HEK293T (cell line): ENCODE data around the gene GPR62.

ENCODE experiments used
- CTBP1 ChIP-seq: fragments of 450-650 bp; IDR thresholded peaks from 2 replicates; pipeline ENCODE4 v1.6.1; 2016; ENCODE audit warnings: borderline replicate concordance
- FOXM1 ChIP-seq: fragments of 450-650 bp; IDR thresholded peaks from 2 replicates; pipeline ENCODE4 v1.6.1; 2017; ENCODE audit warnings: mild to moderate bottlenecking, borderline replicate concordance
- SUZ12 ChIP-seq: fragments of 450-650 bp; IDR thresholded peaks from 2 replicates; pipeline ENCODE4 v1.6.1; 2016; ENCODE audit warnings: mild to moderate bottlenecking
- TARDBP ChIP-seq: fragments of 450-650 bp; IDR thresholded peaks from 2 replicates; pipeline ENCODE4 v1.6.1; 2016

DNA sequence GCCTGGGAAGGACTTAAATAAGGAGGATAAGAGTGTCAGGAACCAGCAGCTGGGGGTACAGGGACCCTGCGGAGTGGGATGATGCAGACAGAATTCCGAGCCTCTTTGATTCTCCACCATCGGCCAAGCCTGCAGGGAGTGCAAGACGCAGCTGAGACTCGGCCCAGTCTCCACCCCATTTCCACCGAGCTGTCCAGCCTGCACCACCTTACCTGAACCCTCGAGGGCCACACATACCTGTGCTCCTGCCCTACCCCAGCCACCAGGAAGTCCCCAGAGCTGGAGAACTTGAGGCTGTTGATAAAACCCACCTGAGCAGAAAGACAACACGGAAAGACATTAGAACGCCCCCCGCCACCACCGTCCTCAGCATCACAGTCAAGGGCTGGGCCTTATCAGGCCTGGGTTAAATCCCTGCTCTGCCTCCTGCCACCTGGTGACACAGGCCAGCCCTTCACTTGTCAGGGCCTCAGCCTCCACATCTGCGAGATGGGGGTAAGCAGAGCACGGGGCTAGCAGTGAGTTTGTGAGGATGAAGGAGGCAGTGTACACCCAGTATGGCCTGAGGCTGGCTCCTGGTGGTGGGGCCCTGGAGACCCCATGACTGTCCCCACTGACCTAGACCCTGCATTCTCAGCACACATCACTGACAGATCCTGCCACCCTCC, 21.6 kb upstream of the GPR62 start:
- TF ChIP-seq TARDBP (no peak), CTBP1 (no peak), FOXM1 (no peak), SUZ12 (no peak)
